GM06990 (cell line): Measurements from ENCODE around the gene MINDY4.

ENCODE experiments used
- DNase-seq: peaks from one replicate; pipeline ENCODE4 v3.0.0-alpha.2; 2011; ENCODE audit not compliant: insufficient read length; ENCODE audit errors: extremely low read depth
- H3K27me3 ChIP-seq: replicated peaks from 2 replicates; pipeline ENCODE4 v1.6.0; 2011; ENCODE audit warnings: low read length; ENCODE audit not compliant: control insufficient read depth, insufficient read depth
- H3K36me3 ChIP-seq: 2 replicates; pipeline ENCODE4 v1.5.1; 2011; ENCODE audit warnings: low read length; ENCODE audit not compliant: control insufficient read depth, insufficient read depth
- H3K4me3 ChIP-seq: replicated peaks from 2 replicates; pipeline ENCODE4 v1.5.1; 2011; ENCODE audit warnings: low read depth, mild to moderate bottlenecking, control low read depth, low read length
- CTCF ChIP-seq: IDR thresholded peaks from 2 replicates; pipeline ENCODE4 v1.5.1; 2011; ENCODE audit warnings: low read length, control low read depth, mild to moderate bottlenecking, inconsistent platforms; ENCODE audit not compliant: insufficient read depth, poor library complexity, severe bottlenecking

MINDY4 gene

GRCh38 chr7:30923774-30924413 lies 152.7 kb downstream of the MINDY4 start:
- Histone ChIP-seq H3K4me3 (no peak overlapping the region), H3K27me3 (no peaks in the 10 kb centered on the region; the same call in 1 of the 2 replicates), H3K36me3 (no peaks in the 10 kb centered on the region)
- no peak for TF ChIP-seq CTCF
- no peak for DNase-seq

- DNase-seq: no peak
- no peaks in the 10 kb centered on the region; the same call in 1 of the 2 replicates for H3K27me3 ChIP-seq
- TF ChIP-seq CTCF: no peak
Observed at GRCh38 chr7:30924624-30925023, 153.4 kb downstream of the MINDY4 start.

GRCh38 chr7:30925117-30925516 lies 153.9 kb downstream of the MINDY4 start:
- no peak for DNase-seq
- H3K4me3 ChIP-seq: no peak overlapping the region
- no peaks in the 10 kb centered on the region; the same call in 1 of the 2 replicates for H3K27me3 ChIP-seq
- no peaks in the 10 kb centered on the region for H3K36me3 ChIP-seq
- no peak for TF ChIP-seq CTCF

More at GRCh38 chr7:30924624-30925023, 153.4 kb downstream of the MINDY4 start:
- Histone ChIP-seq H3K4me3 (no peak overlapping the region), H3K36me3 (no peaks in the 10 kb centered on the region)

GRCh38 chr7:30925913-30926312 lies 154.7 kb downstream of the MINDY4 start:
- no peaks in the 10 kb centered on the region for H3K36me3 ChIP-seq
- TF ChIP-seq CTCF: no peak
- H3K27me3 ChIP-seq: no peaks in the 10 kb centered on the region; the same call in 1 of the 2 replicates
- DNase-seq: no peak
- no peak overlapping the region for H3K4me3 ChIP-seq

- no peak for TF ChIP-seq CTCF
- DNase-seq: no peak
- Histone ChIP-seq H3K27me3 (no peaks in the 10 kb centered on the region; the same call in 1 of the 2 replicates), H3K36me3 (no peaks in the 10 kb centered on the region), H3K4me3 (no peak overlapping the region)
Observed at GRCh38 chr7:30926313-30926712, 155.1 kb downstream of the MINDY4 start.
